ENCODE data around the gene POLD1. TPM values are rescaled to one million over a fixed set of nuclear protein-coding genes. Genes with fewer than 3 reads are reported as not detected.
A peak's percentile ranks its signal among the peaks of the same experiment; 100 is the strongest.
"Not testable (repeated sequence)": the region's sequence is repeated elsewhere in the genome, so short reads cannot be mapped to it uniquely, and the experiment has no call there.

Gene POLD1
- polyA plus RNA-seq, 4 donors: 23.4 to 34.4 (median 26.0) TPM

GRCh38 chr19:50432221-50433028 is 48.3 kb downstream of the POLD1 start, which contains the start of gene MYBPC2:
MYBPC2 (plus strand) TSS chr19:50432892; CDS start chr19:50432954, 62 bp downstream.
- DNase-seq (ENCODE audit: low read depth in 4 of 4, low spot score in 3 of 4): peak in 2 of 4 donors; percentile 26 to 30

- DNase-seq (ENCODE audit: low read depth in 4 of 4, low spot score in 3 of 4): no peak
Measured at GRCh38 chr19:50433201-50434180, 49.3 kb downstream of the POLD1 start.

GRCh38 chr19:50434525-50434924 is 50.4 kb downstream of the POLD1 start:
- no peak for DNase-seq (ENCODE audit: low read depth in 4 of 4, low spot score in 3 of 4)

GRCh38 chr19:50435221-50435620 is 51.1 kb downstream of the POLD1 start:
- no peak for DNase-seq (ENCODE audit: low read depth in 4 of 4, low spot score in 3 of 4)

- DNase-seq (ENCODE audit: low read depth in 4 of 4, low spot score in 3 of 4): no peak
Measured at GRCh38 chr19:50435627-50436026, 51.5 kb downstream of the POLD1 start.

- DNase-seq (ENCODE audit: low read depth in 4 of 4, low spot score in 3 of 4): no peak
Measured at GRCh38 chr19:50437862-50438449, 53.8 kb downstream of the POLD1 start.

- DNase-seq (ENCODE audit: low read depth in 4 of 4, low spot score in 3 of 4): not testable (repeated sequence)
Measured at GRCh38 chr19:50439130-50439529, 55.0 kb downstream of the POLD1 start.

- DNase-seq (ENCODE audit: low read depth in 4 of 4, low spot score in 3 of 4): no peak
Measured at GRCh38 chr19:50444059-50444458, 59.9 kb downstream of the POLD1 start.

GRCh38 chr19:50447053-50447452 is 62.9 kb downstream of the POLD1 start:
- DNase-seq (ENCODE audit: low read depth in 4 of 4, low spot score in 3 of 4): no peak

GRCh38 chr19:50447750-50448149 is 63.6 kb downstream of the POLD1 start:
- DNase-seq (ENCODE audit: low read depth in 4 of 4, low spot score in 3 of 4): no peak

- no peak for DNase-seq (ENCODE audit: low read depth in 4 of 4, low spot score in 3 of 4)
Measured at GRCh38 chr19:50449236-50449899, 65.2 kb downstream of the POLD1 start.

GRCh38 chr19:50450369-50451222 is 66.4 kb downstream of the POLD1 start:
- DNase-seq (ENCODE audit: low read depth in 4 of 4, low spot score in 3 of 4): no peak

- no peak for DNase-seq (ENCODE audit: low read depth in 4 of 4, low spot score in 3 of 4)
Measured at GRCh38 chr19:50451223-50451534, 67.0 kb downstream of the POLD1 start.

- no peak for DNase-seq (ENCODE audit: low read depth in 4 of 4, low spot score in 3 of 4)
Measured at GRCh38 chr19:50453243-50453642, 69.1 kb downstream of the POLD1 start.

- no peak for DNase-seq (ENCODE audit: low read depth in 4 of 4, low spot score in 3 of 4)
Measured at GRCh38 chr19:50455992-50456391, 71.8 kb downstream of the POLD1 start.

GRCh38 chr19:50457300-50457699 is 73.2 kb downstream of the POLD1 start:
- DNase-seq (ENCODE audit: low read depth in 4 of 4, low spot score in 3 of 4): no peak

GRCh38 chr19:50458396-50459066 is 74.4 kb downstream of the POLD1 start:
- no peak for DNase-seq (ENCODE audit: low read depth in 4 of 4, low spot score in 3 of 4)

- DNase-seq (ENCODE audit: low read depth in 4 of 4, low spot score in 3 of 4): no peak
Measured at GRCh38 chr19:50459067-50459456, 74.9 kb downstream of the POLD1 start.

GRCh38 chr19:50459638-50460037 is 75.5 kb downstream of the POLD1 start:
- no peak for DNase-seq (ENCODE audit: low read depth in 4 of 4, low spot score in 3 of 4)
